Upper lobe of left lung (tissue), 6 donors: Measurements from ENCODE around the gene VHLL. TPM values are rescaled to one million over a fixed set of nuclear protein-coding genes. Genes with fewer than 3 reads are reported as not detected.
A peak's percentile ranks its signal among the peaks of the same experiment; 100 is the strongest.

Source experiments
- ATAC-seq, 2 donors: fragments of 200-7000 bp; cut with Tn5 transposase; one replicate each; pipeline ENCODE4 v1.9.1; 2022; ENCODE audit warnings: mild to moderate bottlenecking in 2 of 2, moderate library complexity in 2 of 2; ENCODE audit not compliant: low FRiP score in 2 of 2
- DNase-seq, 2 donors: peaks; one replicate each; pipeline ENCODE4 v3.0.0-alpha.2; 2019 to 2020
- H3K27ac ChIP-seq, 4 donors: fragments of 200-600 bp; sonication (generic); one replicate each; pipeline ENCODE4 v1.5.1; 2016 to 2019
- H3K27me3 ChIP-seq, 4 donors: fragments of 200-600 bp; sonication (generic); one replicate each; pipeline ENCODE4 v1.5.1; 2017 to 2019
- H3K36me3 ChIP-seq, 4 donors: fragments of 200-600 bp; sonication (generic); one replicate each; pipeline ENCODE4 v1.5.1; 2016 to 2019
- H3K4me1 ChIP-seq, 4 donors: fragments of 200-600 bp; sonication (generic); one replicate each; pipeline ENCODE4 v1.5.1; 2018 to 2019
- H3K4me3 ChIP-seq, 4 donors: fragments of 200-600 bp; sonication (generic); one replicate each; pipeline ENCODE4 v1.5.1; 2017 to 2019; ENCODE audit warnings: mild to moderate bottlenecking in 2 of 4, moderate library complexity in 1 of 4
- H3K9me3 ChIP-seq, 4 donors: fragments of 200-600 bp; sonication (generic); one replicate each; pipeline ENCODE4 v1.5.1; 2018 to 2019
- EP300 ChIP-seq, 4 donors: sonication (generic); formaldehyde crosslinking; IDR thresholded peaks; one replicate each; pipeline ENCODE4 v1.5.1; 2017; ENCODE audit warnings: antibody characterized with exemption in 4 of 4, control low read depth in 2 of 4
- POLR2A ChIP-seq, 4 donors: fragments of 450-650 bp; IDR thresholded peaks; one replicate each; pipeline ENCODE4 v1.5.1; 2016 to 2017; ENCODE audit warnings: antibody characterized with exemption in 4 of 4, mild to moderate bottlenecking in 2 of 4
- POLR2AphosphoS5 ChIP-seq, 2 donors: sonication (generic); formaldehyde crosslinking; IDR thresholded peaks; one replicate each; pipeline ENCODE4 v1.5.1; 2017; ENCODE audit warnings: antibody characterized with exemption in 2 of 2
- WGBS, 2 donors: methylation state at CpG; one replicate each; pipeline ENCODE4 v1.1.5; 2017 to 2018; 5-methylcytosine and 5-hydroxymethylcytosine counted together
- total RNA-seq, 6 donors: library from RNA; depleted of rRNA in 4 of 6; stranded (reverse); fragments of >200 nt in 4 of 6; gene quantifications; one replicate each; pipeline versions ENCODE4 v1.1.0 to v1.2.1, GENCODE V29; 2016 to 2021
- TF ChIP-seq, protein P1 (sequence below), 6 experiments: fragments of 450-650 bp in 4 of 6; fragments of 200-600 bp in 2 of 6; sonication (generic) in 2 of 6; IDR thresholded peaks; one replicate each; pipeline ENCODE4 v1.5.1; 2016 to 2019; ENCODE audit warnings: antibody characterized with exemption in 6 of 6
- donor health status: DM: no; HTN: no; CAD: no; lungs with moderate emphysema.
- donor health status: DM: no; HTN: yes; CAD: no; lungs with severe emphysema.

The VHLL gene
- total RNA-seq, 6 donors from 2014 or later: 7.3 TPM; not detected in 5

DNA sequence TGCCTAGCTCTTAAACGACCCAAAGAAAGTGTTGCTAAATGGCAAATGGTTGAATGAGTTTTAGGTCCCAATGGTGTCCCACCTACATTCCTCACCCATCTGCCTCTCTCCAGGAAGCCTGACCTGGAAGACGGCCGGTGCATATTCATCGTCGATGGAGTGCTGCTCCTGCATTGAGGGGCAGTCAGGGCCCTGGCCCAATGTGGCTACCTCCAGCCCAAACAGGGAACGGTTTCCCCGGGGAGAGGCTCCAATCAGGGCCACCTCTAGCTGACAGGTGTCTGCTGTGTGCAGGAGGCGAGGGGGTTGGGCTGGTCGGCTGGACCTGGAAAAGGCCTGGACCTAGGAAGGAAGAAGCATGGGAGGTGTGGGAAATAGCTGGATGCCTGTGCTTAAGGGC, 5.2 kb downstream of the VHLL start:
- Histone ChIP-seq H3K36me3 (peaks cover 0 to 13% (median 6%) of the 10 kb centered on the region in 4 donors), H3K27me3 (no peaks in the 10 kb centered on the region), H3K27ac (no peak overlapping the region), H3K4me3 (no peak overlapping the region), H3K9me3 (no peaks in the 10 kb centered on the region), H3K4me1 (peaks cover 11 to 41% (median 25%) of the 10 kb centered on the region in 4 donors)
- 91 to 94% methylated on average over 9 of the region's 9 CpGs for WGBS, 2 donors
- ATAC-seq (no peak), DNase-seq (no peak)
- TF ChIP-seq EP300 (IDR thresholded peaks at IDR 0.05) (no peak), POLR2AphosphoS5 (IDR thresholded peaks at IDR 0.05) (no peak), POLR2A (IDR thresholded peaks at IDR 0.05) (no peak)
- TF ChIP-seq, protein P1, sequence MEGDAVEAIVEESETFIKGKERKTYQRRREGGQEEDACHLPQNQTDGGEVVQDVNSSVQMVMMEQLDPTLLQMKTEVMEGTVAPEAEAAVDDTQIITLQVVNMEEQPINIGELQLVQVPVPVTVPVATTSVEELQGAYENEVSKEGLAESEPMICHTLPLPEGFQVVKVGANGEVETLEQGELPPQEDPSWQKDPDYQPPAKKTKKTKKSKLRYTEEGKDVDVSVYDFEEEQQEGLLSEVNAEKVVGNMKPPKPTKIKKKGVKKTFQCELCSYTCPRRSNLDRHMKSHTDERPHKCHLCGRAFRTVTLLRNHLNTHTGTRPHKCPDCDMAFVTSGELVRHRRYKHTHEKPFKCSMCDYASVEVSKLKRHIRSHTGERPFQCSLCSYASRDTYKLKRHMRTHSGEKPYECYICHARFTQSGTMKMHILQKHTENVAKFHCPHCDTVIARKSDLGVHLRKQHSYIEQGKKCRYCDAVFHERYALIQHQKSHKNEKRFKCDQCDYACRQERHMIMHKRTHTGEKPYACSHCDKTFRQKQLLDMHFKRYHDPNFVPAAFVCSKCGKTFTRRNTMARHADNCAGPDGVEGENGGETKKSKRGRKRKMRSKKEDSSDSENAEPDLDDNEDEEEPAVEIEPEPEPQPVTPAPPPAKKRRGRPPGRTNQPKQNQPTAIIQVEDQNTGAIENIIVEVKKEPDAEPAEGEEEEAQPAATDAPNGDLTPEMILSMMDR (IDR thresholded peaks at IDR 0.05): no peak

GRCh38 chr1:156293098-156293434, 6.0 kb downstream of the VHLL start:
- no peaks in the 10 kb centered on the region for H3K27me3 ChIP-seq
- H3K27ac ChIP-seq: no peak overlapping the region
- H3K36me3 ChIP-seq: peaks cover 0 to 17% (median 6%) of the 10 kb centered on the region in 4 donors
- DNase-seq: no peak
- TF ChIP-seq, protein P1 (IDR thresholded peaks at IDR 0.05): no peak
- TF ChIP-seq POLR2AphosphoS5 (IDR thresholded peaks at IDR 0.05) (no peak), POLR2A (IDR thresholded peaks at IDR 0.05) (no peak), EP300 (IDR thresholded peaks at IDR 0.05) (no peak)
- WGBS, 2 donors: 93 to 95% methylated on average over 8 of the region's 8 CpGs
- peaks cover 11 to 41% (median 25%) of the 10 kb centered on the region in 4 donors for H3K4me1 ChIP-seq
- no peaks in the 10 kb centered on the region for H3K9me3 ChIP-seq
- no peak for ATAC-seq
- no peak overlapping the region for H3K4me3 ChIP-seq

DNA sequence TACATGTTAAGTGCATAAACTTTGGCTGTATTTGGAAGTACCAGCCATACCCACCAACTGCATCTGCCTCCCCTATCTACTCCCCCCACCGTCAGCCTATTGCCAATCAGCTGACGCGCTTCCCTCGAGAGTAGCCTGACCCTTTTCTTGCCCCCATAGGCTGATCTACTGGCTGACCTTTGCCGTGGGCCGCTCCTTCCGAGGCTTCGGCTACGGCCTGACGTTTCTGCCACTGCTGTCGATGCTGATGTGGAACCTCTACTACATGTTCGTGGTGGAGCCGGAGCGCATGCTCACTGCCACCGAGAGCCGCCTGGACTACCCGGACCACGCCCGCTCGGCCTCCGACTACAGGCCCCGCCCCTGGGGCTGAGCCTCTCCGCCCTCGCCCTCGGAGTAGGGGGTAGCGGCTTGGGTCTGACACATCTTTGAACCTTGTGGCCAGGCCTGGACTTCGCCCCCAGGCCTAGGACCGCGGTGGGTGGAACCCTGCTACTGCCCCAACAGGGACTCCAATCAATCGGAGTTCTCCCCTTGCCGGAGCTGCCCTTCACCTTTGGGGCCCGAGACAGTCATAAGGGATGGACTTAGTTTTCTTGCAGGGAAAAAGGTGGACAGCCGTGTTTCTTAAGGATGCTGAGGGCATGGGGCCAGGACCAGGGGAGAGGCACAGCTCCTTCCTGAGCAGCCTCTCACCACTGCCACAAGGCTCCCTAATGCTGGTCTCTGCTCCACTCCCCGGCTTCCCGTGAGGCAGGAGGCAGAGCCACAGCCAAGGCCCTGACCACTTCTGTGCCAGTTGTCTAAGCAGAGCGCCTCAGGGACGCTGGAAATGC, 7.7 kb downstream of the VHLL start:
- peak; percentile 94 to 95 for DNase-seq
- peak overlapping the region; percentile 27 to 52 (median 43) for H3K4me3 ChIP-seq
- H3K27ac ChIP-seq: peak overlapping the region; percentile 45 to 81 (median 75)
- peak; percentile 91 to 97 for ATAC-seq
- no peaks in the 10 kb centered on the region for H3K9me3 ChIP-seq
- H3K27me3 ChIP-seq: no peaks in the 10 kb centered on the region
- 14 to 29% methylated on average over 13 to 34 of the region's 37 CpGs for WGBS, 2 donors
- TF ChIP-seq POLR2AphosphoS5 (IDR thresholded peaks at IDR 0.05): peak in 1 of 2 donors; percentile 57
- peak in 2 of 4 donors; percentile 27 to 53 for TF ChIP-seq POLR2A (IDR thresholded peaks at IDR 0.05)
- TF ChIP-seq, protein P1 (IDR thresholded peaks at IDR 0.05): no peak
- no peak for TF ChIP-seq EP300 (IDR thresholded peaks at IDR 0.05)
- H3K36me3 ChIP-seq: peaks cover 0 to 17% (median 6%) of the 10 kb centered on the region in 4 donors
- peaks cover 11 to 41% (median 25%) of the 10 kb centered on the region in 4 donors for H3K4me1 ChIP-seq

- no peaks in the 10 kb centered on the region for H3K27me3 ChIP-seq
- DNase-seq (no peak), ATAC-seq (no peak)
- H3K9me3 ChIP-seq: no peaks in the 10 kb centered on the region
- H3K36me3 ChIP-seq: peaks cover 0 to 17% (median 6%) of the 10 kb centered on the region in 4 donors
- no peak overlapping the region for H3K4me3 ChIP-seq
- H3K4me1 ChIP-seq: peaks cover 8 to 30% (median 19%) of the 10 kb centered on the region in 4 donors
- H3K27ac ChIP-seq: no peak overlapping the region
- no peak for TF ChIP-seq POLR2A (IDR thresholded peaks at IDR 0.05)
- TF ChIP-seq, protein P1 (IDR thresholded peaks at IDR 0.05): no peak
- no peak for TF ChIP-seq EP300 (IDR thresholded peaks at IDR 0.05)
- no peak for TF ChIP-seq POLR2AphosphoS5 (IDR thresholded peaks at IDR 0.05)
Measured at GRCh38 chr1:156289857-156290256, 9.2 kb downstream of the VHLL start.
